Inferior parietal cortex (tissue), 1 donor: ENCODE measurements around the gene NCOA1.
"Not testable (repeated sequence)": the region's sequence is repeated elsewhere in the genome, so short reads cannot be mapped to it uniquely, and the experiment has no call there.

Experiments
- DNase-seq: peaks from one replicate; pipeline ENCODE4 v3.0.0-alpha.2; 2016; ENCODE audit errors: extremely low spot score

NCOA1 gene

DNA sequence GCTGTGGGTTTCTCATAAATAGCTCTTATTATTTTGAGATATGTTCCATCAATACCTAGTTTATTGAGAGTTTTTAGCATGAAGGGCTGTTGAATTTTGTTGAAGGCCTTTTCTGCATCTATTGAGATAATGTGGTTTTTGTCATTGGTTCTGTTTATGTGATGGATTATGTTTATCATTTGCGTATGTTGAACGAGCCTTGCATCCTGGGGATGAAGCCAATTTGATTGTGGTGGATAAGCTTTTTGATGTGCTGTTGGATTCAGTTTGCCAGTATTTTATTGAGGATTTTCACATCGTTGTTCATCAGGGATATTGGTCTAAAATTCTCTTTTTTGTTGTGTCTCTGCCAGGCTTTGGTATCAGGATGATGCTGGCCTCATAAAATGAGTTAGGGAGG is 42.5 kb downstream of the NCOA1 start:
- DNase-seq = not testable (repeated sequence)

DNA sequence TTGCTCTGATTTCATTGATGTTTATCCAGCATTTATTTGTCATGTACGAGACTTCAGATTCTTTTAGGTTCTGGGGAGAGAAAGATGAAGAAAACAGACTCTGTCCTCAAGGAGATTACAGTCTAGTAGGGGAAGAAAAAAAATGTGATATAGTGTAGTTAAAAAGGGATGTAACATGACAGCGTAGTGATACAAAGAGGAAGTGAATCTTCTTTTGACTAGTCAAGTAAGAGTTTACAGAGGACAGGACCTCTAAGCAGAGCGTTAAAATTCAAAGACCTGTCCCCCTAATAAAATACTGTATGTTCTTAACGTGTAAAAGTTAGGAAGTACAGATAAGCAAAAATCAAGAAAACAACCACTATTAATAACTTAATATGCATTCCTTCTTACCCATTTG is 47.7 kb downstream of the NCOA1 start:
- DNase-seq = no peak

DNA sequence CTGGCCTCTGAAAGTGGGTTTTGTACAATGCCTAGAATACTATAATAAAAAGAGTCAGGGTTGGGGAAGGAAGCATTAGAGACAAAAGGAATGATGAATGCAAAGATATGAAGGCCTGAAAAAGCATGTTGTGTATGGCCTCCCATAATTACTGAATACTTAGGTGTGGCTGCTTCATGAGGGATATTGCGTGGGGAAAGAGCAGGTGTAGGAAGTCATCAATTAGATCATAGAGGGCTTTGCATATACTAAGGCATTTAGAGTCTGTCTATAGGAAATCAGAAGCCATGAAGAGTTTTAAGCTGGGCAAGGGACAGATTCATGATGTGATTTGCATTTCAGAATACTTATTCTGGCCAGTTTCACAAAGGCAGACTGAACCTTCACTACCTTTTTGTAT is 48.2 kb downstream of the NCOA1 start:
- no peak for DNase-seq

DNA sequence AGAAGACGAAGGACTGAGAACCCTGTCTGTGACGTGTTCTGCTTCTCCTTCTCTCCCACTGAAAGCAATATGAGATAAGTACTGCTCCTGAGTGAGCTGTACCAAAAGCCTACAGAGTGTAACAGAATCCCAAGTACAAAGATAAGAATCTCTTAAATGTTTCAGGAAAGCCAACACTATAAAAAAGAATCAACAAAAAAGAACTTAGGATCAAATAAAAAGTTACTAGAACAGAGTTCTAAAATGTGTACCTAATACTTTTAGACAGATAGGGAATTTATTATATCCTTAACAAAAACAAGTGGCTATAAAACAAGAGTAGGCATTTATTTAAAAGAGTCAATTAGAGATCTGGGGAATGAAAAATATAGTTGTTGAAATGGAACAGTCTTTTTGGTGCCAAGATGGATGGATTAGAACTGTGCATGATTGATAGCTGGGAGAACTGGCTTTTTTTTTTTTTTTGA is 49.0 kb downstream of the NCOA1 start:
- no peak for DNase-seq

DNA sequence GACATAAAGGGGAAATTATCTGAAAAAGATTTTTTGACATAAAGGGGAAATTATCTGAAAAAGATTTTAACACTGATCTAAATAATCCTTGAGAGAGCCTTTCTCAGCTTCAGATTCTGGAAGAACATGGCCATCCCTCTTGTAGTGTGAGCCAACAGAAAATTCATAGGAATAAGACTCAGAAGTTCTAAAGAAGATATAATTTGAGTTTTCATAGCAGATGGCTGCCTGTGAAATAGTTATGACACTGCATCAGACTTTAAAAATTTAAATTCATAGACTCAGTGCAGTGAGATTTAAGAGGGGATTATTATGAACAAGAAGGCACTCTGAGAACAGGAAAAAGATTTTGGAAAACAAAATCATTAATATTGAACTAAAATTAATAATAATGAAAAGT is 50.6 kb downstream of the NCOA1 start:
- no peak for DNase-seq

DNA sequence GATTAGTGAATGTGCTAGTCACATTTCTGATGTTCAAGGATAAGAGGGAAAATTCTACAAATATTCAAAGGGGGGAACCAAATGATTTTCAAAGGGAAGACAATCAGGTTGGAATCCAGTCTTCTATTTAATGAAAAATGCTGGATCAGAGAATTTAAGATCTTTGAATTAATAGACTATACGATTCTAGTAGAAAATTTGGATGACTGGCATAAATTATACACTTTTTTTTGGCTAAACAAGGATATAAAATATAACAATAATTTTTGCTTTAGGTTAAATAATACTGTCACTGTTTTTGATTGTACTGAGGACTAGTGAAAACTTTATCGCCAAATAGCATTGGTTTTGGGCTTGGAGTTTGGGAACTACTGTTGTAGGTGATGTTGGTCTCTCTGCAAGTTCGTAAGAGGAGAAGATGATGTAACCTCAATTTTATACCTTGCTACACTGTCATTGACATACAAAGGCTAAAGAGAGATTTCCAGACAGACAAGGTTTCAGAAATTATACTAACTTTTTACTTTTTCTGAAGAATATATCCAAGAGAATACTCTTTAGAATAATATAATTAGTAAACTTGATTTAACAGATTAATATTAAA is 51.3 kb downstream of the NCOA1 start:
- no peak for DNase-seq

DNA sequence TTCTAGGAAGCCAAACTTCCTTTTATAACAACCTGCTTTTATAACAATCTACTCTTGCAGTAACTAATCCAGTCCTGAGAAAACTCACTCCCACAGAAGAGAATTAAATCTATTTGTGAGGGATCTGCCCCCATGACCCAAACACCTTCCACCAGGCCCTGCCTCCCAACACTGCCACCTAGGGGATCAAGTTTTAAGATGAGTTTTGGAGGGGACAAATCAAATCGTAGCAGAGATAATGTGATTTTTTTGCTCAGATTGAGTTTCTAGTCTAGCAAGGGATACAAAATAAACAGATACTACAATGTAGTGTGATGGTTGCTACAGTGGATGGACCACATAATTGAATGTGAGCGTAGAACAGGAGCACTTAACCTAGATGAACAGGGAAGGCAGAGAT is 52.2 kb downstream of the NCOA1 start:
- no peak for DNase-seq

DNA sequence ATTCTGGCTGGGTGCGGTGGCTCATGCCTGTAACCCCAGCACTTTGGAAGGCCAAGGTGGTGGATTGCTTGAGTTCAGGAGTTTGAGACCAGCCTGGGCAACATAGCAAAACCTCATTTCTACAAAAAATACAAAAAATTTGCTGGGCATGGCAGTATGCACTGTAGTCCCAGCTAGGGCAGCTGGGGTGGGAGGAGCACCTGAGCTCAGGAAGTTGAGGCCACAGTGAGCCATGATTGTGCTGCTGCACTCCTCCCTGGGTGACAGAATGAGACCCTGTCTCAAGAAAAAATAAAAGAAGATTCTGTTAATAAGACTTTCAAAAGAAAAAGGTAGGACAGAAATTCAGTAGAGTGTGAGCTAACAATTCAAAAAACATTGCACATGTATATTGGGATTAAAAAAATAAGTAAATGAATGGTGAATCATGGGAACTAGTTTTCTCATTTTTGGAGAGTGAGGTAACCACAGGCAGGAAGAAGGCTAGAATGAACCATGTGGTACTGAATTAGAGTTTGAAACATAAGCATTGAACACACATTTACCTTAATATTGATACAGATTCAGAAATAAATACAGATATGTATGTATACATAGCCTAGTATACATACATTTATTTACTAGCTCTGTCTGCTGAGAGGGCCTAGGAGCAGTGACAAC is 53.5 kb downstream of the NCOA1 start:
- DNase-seq = no peak

DNA sequence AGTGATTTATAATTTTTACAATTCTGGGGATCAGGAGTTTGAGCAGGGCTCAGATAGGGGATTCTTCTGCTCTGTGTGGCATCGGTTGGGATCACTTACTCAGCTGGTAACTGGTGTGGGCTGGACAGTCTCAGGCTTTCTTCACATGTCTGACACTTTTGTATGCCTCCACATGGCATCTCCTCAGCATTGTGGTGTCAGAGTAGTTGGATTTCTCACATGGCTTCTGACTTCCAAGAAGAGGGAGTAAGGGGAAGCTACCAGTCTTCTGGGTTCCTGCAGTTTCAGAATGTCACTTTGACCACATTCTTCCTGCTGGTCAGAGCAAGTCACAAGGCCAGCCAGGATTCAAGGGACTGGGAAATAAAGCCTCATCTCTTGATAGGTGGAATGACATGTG is 55.6 kb downstream of the NCOA1 start:
- no peak for DNase-seq

DNA sequence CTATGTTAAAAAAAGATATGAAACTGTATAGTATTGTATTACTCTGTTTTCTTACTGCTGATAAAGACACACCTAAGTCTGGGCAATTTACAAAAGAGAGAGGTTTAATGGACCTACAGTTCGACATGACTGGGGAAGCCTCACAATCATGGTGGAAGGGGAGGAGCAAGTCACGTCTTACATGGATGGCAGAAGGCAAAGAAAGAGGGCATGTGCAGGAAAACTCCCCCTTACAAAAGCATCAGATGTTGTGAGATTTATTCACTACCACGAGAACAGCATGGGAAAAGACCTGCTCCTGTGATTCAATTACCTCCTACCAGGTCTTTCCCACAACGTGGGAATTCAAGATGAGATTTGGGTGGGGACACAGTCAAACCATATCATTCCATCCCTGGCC is 57.0 kb downstream of the NCOA1 start:
- no peak for DNase-seq

DNA sequence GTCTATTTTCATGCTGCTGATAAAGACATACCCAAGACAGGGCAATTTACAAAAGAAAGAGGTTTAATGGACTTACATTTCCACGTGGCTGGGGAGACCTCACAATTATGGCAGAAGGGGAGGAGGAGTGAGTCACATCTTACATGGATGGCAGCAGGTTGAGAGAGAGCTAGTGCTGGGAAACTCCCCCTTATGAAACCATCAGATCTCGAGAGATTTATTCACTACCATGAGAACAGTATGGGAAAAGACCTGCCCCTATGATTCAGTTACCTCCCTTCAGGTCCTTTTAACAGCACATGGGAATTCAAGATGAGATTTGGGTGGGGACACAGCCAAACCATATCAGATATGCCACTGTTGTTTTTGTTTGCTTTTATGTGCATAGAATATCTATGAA is 59.2 kb downstream of the NCOA1 start:
- DNase-seq = not testable (repeated sequence)

DNA sequence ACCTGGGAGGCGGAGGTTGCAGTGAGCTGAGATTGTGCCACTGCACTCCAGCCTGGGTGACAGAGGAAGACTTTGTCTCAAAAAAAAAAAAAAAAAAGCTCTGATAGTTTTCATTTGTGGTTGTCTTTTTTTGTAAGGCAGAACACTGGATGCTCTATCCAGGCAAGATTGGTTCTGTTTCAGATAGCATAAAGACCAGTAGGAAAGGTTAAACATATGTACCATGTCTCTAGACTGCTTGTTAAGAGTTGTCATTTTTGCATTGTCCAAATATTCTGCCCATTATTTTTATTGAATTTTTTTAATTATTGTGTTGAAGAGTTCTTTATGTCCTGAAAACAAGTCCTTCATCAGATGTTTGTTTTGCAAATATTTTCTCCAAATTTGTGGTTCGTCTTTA is 60.0 kb downstream of the NCOA1 start:
- DNase-seq = no peak

DNA sequence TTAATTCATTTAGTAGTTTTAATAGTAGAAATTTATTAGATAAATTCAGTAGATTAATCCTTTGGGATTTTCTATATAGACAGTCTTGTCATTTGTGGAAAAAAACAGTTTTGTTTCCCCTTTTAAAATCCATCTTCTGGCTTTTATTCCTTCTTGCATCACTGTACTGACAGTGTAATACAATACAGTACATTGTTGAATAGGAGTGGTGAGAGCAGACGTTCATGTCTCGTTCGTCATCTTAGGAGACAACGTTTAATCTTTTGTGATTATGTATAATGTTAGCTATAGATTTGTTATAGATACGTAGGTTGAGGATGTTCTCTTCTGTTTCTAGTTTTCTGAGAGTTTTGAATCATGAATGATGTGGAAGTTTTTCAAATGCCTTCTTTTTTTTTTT is 61.8 kb downstream of the NCOA1 start:
- DNase-seq = no peak

DNA sequence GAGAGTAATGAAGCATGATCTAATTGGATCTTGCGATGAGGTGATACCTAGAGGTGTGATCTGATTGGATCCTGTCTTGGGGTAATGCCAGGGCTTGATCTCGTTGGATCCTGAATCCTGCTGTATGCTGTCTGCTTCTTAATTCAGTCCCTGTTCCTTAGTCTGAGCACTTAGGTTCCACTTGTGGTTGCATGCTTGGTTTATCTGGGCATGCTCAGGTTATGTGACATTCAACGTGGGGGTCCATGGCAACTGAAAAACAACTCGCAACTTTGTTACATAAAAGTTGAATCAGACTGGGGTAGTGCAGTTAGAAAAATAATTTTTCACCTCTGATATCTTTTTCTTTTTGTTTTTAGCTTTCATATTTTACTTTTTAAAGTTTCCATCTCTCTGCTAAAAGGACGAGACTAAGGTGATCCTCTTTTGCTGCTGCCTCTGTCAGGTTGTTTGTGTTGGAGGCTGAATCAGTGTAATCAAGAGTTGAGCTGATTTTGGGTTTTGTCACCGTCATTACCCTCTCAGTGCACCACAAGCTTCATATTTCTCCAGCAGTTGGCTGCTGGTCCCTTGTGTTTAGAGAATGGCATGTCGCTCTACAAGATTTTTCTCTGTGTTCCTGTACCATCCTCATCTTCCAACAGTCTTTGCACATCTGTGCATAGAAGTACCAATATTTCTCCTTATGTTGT is 67.9 kb downstream of the NCOA1 start:
- no peak for DNase-seq

DNA sequence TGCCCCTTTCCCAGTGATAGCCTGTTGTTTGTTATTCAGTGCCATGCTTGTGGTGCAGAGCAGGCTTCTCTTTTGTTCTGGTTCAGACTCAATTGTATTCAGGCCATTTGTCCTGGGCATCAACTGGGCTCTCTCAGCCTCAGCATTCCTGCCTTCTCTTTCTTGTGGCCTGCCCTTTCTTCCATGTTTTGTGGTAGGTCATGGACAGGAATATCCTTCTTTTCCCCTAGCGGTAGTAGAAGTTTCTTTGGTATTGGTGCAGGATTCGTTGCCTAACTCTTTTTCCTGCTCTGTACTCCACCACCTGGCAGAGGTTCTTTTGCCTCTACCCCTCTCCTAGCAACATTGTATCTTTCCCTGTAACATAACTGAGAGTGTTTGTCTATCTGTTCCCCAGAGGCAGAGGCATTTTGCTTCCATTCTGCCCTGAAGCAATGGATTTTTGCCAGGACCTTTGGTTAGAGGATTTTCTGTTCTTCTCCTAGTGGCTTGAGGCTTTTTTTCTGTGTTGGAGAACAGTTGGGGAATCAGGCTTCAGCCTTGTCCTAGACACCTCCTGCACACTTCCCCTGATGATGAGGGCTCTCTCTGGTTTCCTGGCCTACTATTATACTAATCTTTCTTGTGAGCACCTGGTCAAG is 68.5 kb downstream of the NCOA1 start:
- no peak for DNase-seq

DNA sequence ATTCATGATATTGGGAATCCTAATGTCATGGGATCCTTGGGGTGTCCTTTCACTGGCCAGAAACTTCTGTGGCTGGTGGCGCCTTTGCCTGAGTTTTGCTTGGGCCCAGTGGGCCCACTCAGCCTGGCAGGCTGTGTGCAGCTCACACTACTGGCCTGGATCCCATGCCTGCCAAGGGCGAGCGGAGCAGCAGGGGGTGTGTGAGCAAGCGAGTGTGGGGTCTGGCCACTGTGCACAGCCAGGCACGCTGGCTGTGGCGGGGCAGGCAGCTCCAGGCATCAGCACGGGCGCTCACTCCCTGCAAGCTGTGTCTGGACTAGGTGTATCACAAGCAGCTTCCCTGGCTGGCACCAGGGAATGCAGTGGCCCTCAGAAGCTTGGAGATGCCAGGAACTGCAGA is 74.5 kb downstream of the NCOA1 start:
- DNase-seq = no peak

DNA sequence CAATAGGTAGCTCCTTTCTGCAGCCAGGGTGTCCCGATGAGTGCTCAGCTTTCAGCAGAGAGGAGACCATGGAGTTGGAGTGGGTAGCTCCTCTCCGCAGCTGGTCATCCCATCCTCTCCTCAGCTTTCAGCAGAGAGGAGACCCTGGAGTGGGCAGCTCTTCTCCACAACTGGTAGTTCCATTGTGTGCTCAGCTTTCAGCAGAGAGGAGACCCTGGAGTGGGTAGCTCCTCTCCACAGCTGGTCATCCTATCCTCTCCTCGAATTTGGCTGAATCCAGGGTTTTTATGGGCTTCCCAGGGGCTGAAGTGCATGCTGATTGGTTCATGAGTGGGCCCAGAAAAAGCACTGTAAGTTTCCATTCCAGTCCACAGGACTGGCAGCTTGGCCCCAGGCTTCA is 75.2 kb downstream of the NCOA1 start:
- DNase-seq = no peak

DNA sequence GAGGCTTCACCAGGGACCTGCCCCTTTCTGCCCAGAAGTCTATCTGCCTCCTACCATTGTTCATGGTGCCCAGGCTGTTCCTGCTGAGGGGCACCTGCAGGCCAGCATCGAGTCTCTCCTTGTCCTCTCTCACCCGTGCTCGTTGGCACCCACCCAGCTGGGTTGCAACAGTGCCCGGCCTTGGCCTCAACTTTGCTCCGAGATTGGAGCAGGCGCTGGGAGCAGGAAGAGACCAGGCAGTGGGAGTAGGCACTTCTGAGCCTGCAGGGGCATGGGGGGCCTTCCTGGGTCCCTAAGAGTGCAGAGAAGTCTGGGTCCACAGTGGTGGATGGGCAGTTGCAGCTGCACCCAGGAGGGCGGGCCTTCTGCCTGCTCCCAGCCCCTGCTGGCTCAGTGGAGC is 75.6 kb downstream of the NCOA1 start:
- no peak for DNase-seq

DNA sequence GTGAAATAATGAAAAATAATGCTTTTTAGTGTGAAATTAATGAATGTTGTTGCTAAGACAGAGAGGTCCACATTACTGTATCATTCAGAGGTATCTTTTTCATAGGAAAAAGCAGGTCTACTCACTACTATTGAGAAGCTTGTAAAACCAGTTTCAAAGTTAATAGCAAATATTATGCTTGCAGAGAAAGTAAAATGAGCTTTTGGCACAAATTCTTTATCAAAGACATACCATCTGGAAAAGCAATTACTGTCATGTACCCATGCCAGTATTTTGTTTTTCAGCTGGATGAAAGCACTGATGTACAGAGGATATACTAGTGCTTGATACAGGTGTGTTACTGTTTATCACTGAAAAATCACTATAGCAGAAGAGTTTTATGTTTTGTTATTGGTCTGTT is 77.5 kb downstream of the NCOA1 start:
- DNase-seq = no peak

DNA sequence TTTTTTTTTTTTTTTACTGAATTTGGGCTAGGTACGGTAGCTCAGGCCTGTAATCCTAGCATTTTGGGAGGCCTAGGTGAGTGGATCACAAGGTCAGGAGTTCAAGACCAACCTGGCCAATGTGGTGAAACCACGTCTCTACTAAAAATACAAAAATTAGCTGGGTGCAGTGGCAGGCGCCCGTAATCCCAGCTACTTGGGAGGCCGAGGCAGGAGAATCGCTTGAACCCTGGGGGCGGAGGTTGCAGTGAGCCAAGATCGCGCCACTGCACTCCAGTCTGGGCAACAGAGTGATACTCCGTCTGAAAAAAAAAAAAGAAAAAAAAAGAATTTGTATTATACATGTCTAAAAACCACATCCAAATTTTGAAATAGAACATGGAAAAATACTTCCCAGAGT is 78.5 kb downstream of the NCOA1 start:
- DNase-seq = not testable (repeated sequence)

DNA sequence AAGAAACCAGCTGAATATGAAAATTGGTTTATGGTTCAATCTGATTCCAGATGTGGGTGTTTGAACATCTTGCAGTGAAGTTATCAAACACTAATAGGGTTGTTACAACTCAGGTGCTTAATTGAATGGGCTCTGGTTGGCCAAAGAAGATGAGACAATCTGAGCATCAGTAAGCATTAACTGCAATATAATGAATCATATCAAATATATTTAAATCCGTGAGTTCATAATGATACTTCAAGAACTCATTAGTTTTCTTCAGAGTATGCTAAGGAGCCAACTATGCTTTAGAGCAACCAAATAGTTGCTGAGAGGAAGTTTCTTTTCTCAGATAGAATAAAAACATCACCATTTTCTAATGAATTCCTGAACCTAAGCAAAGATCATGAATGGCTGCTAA is 79.2 kb downstream of the NCOA1 start:
- no peak for DNase-seq

DNA sequence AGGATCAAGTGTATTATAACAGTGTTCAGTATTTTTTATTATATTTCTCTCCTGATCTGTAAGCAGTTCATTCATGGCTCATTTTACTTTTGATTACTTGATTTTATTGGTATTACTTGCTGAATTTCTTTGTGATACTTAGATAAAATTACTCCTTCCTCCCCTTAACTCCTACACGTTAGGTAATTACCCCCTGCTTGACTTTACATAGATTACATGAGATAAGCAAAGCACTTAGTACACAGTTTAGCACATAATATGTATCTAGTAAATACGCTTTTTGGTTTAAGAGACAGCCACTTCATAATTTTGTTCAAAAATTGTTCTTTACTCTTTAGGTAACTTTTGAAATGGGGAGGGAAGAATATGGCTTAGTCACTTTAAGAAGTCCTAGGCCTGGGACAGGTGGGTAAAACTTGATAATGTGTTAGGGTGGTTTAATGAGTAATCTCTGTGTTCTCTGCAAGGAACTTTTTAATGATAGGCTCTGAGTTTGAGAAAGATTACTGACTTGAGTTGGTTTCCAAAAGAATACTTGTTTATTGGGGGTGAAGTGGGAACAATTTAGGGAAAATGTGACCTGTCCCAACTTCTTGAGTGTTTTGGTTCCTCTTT is 80.9 kb downstream of the NCOA1 start:
- no peak for DNase-seq
